ENCODE results near the gene DHRS7C. TPM values are rescaled to one million over a fixed set of nuclear protein-coding genes. Genes with fewer than 3 reads are reported as not detected.

Gene DHRS7C
- polyA plus RNA-seq, 1 donor (not counting 4 experiments of a cell fraction or from before 2014, with no cell fraction given): not detected

DNA sequence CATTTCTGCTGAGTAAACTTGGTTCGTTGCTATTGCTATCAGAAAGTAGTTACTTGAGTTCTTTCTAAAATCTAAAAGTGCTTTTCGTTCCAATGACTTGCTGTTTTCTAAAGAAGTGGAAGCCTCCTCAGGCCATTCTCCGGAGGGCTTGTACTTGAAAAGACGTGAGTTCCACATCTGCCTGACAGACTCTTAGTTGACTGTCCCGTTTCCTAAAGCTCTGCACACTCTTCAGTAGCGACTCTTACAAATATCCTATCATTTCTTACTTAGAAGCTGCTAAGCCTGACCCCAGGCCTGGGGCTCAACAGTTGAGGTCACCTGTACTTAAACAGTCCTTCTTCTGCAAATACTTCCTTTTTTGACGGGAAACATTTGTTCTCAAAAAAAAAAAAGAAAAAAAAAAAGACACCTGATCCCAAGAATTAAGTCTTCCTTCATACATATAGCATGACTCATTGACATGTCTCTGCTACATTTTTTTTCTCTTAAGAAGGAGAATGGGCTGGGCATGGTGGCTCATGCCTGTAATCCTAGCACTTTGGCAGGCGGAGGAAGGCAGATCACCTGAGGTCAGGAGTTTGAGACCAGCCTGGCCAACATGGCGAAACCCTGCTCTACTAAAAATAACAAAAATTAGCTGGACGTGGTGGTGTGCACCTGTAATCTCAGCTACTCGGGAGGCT, 61.5 kb downstream of the DHRS7C start:
- DNase-seq (ENCODE audit: low read depth, low spot score): peak; percentile 26
- peak overlapping the region in 1 of 3 experiments; percentile 21 for H3K4me3 ChIP-seq (ENCODE audit: control insufficient read depth in 2 of 3, extremely low read depth in 1 of 3, insufficient read depth in 2 of 3, low read depth in 1 of 3, low read length in 3 of 3)

DNA sequence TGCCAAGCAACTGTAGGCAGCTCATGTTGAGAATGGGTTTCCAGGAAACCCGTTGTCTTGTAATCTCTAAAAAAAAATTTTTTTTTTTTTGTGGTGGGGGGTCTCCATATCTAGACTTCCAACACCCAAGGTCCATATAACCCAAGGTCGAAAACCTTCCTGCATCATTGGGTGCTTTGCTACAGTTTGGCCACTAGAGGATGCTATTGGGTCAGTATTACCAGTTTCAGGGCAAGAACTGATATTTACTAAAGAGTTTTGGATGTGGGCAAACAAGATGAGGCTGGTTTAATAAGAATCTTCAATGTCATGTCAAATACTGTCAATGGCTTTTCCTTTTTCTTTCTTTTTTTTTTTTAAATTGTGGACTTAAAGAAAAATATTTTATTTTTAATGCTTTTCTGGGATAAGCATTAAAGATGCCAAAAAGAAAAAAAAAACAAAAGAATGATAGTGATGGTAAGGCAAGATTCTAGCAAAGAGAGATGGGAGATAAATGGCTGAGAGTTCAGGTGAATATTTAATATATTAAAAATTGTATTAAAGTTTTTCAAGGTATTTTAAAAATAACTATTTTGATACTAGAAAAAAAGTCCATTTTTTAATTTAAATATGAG, 62.2 kb downstream of the DHRS7C start:
- H3K36me3 ChIP-seq (ENCODE audit: control insufficient read depth in 2 of 2, extremely low read depth in 1 of 2, insufficient read depth in 2 of 2, low read length in 2 of 2): peaks cover 6 to 14% of the 10 kb centered on the region in 2 experiments
- H3K27ac ChIP-seq (ENCODE audit: control insufficient read depth, insufficient read depth, low read length): no peak overlapping the region
- H3K79me2 ChIP-seq (ENCODE audit: control insufficient read depth, insufficient read depth, low read length): no peaks in the 10 kb centered on the region
- no peak overlapping the region for H3K4me3 ChIP-seq (ENCODE audit: control insufficient read depth in 2 of 3, extremely low read depth in 1 of 3, insufficient read depth in 2 of 3, low read depth in 1 of 3, low read length in 3 of 3)
- TF ChIP-seq EZH2 (IDR thresholded peaks at IDR 0.05; ENCODE audit: low read length): no peak
- TF ChIP-seq, protein P1, sequence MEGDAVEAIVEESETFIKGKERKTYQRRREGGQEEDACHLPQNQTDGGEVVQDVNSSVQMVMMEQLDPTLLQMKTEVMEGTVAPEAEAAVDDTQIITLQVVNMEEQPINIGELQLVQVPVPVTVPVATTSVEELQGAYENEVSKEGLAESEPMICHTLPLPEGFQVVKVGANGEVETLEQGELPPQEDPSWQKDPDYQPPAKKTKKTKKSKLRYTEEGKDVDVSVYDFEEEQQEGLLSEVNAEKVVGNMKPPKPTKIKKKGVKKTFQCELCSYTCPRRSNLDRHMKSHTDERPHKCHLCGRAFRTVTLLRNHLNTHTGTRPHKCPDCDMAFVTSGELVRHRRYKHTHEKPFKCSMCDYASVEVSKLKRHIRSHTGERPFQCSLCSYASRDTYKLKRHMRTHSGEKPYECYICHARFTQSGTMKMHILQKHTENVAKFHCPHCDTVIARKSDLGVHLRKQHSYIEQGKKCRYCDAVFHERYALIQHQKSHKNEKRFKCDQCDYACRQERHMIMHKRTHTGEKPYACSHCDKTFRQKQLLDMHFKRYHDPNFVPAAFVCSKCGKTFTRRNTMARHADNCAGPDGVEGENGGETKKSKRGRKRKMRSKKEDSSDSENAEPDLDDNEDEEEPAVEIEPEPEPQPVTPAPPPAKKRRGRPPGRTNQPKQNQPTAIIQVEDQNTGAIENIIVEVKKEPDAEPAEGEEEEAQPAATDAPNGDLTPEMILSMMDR (optimal IDR thresholded peaks at IDR 0.05 in 1 of 3, IDR thresholded peaks at IDR 0.05 in 1 of 3, conservative IDR thresholded peaks at IDR 0.05 in 1 of 3; ENCODE audit: extremely low read depth in 1 of 3, insufficient read depth in 2 of 3, low read length in 3 of 3): peak; percentile 85 to 97 (median 96)
- H3K9me1 ChIP-seq (ENCODE audit: control insufficient read depth, extremely low read depth, insufficient read depth, low read length): no peaks in the 10 kb centered on the region
- H3K9ac ChIP-seq (ENCODE audit: control insufficient read depth, extremely low read depth, insufficient read depth, low read length): no peak overlapping the region
- no peaks in the 10 kb centered on the region for H3K27me3 ChIP-seq (ENCODE audit: control insufficient read depth, extremely low read depth, insufficient read depth, low read length)
- H4K20me1 ChIP-seq (ENCODE audit: control insufficient read depth, extremely low read depth, insufficient read depth, low read length): no peaks in the 10 kb centered on the region
- DNase-seq (ENCODE audit: low read depth, low spot score): peak; percentile 26
- no peak overlapping the region for H3K4me2 ChIP-seq (ENCODE audit: control insufficient read depth, extremely low read depth, insufficient read depth, low read depth, low read length)
- dilution Hi-C loops (cut with MboI; ENCODE audit: extremely low pct_ligation_motif_present, low sequenced_read_pairs): no loop called here
- peaks cover 5% of the 10 kb centered on the region for H3K4me1 ChIP-seq (ENCODE audit: control insufficient read depth, extremely low read depth, insufficient read depth, low read length)
- no peak overlapping the region for H2AFZ ChIP-seq (ENCODE audit: control insufficient read depth, low read length)
- H3K9me3 ChIP-seq (ENCODE audit: control insufficient read depth, low read depth, low read length): no peaks in the 10 kb centered on the region
- peak; percentile 77 for FAIRE-seq

More for the DNA sequence above, 61.5 kb downstream of the DHRS7C start:
- Histone ChIP-seq H2AFZ (ENCODE audit: control insufficient read depth, low read length) (no peak overlapping the region), H3K9ac (ENCODE audit: control insufficient read depth, extremely low read depth, insufficient read depth, low read length) (no peak overlapping the region), H3K4me1 (ENCODE audit: control insufficient read depth, extremely low read depth, insufficient read depth, low read length) (peaks cover 5% of the 10 kb centered on the region), H3K9me3 (ENCODE audit: control insufficient read depth, low read depth, low read length) (no peaks in the 10 kb centered on the region), H3K36me3 (ENCODE audit: control insufficient read depth in 2 of 2, extremely low read depth in 1 of 2, insufficient read depth in 2 of 2, low read length in 2 of 2) (peaks cover 6 to 14% of the 10 kb centered on the region in 2 experiments), H3K79me2 (ENCODE audit: control insufficient read depth, insufficient read depth, low read length) (no peaks in the 10 kb centered on the region), H3K9me1 (ENCODE audit: control insufficient read depth, extremely low read depth, insufficient read depth, low read length) (no peaks in the 10 kb centered on the region), H3K27me3 (ENCODE audit: control insufficient read depth, extremely low read depth, insufficient read depth, low read length) (no peaks in the 10 kb centered on the region), H3K4me2 (ENCODE audit: control insufficient read depth, extremely low read depth, insufficient read depth, low read depth, low read length) (peak overlapping the region; percentile 62), H4K20me1 (ENCODE audit: control insufficient read depth, extremely low read depth, insufficient read depth, low read length) (no peaks in the 10 kb centered on the region), H3K27ac (ENCODE audit: control insufficient read depth, insufficient read depth, low read length) (peak overlapping the region; percentile 27)
- peak; percentile 49 for FAIRE-seq
- dilution Hi-C loops (cut with MboI; ENCODE audit: extremely low pct_ligation_motif_present, low sequenced_read_pairs): no loop called here
- TF ChIP-seq, protein P1 (optimal IDR thresholded peaks at IDR 0.05 in 1 of 3, IDR thresholded peaks at IDR 0.05 in 1 of 3, conservative IDR thresholded peaks at IDR 0.05 in 1 of 3; ENCODE audit: extremely low read depth in 1 of 3, insufficient read depth in 2 of 3, low read length in 3 of 3): no peak
- TF ChIP-seq EZH2 (IDR thresholded peaks at IDR 0.05; ENCODE audit: low read length): no peak
